Limb (tissue), 2 donors: ENCODE results near the gene SLC15A4.
"Not testable (repeated sequence)": the region's sequence is repeated elsewhere in the genome, so short reads cannot be mapped to it uniquely, and the experiment has no call there.

Experiments
- DNase-seq, 2 donors: peaks; one replicate each; pipeline ENCODE4 v3.0.0-alpha.2; 2016; ENCODE audit errors: extremely low spot score in 2 of 2

SLC15A4 gene

DNA sequence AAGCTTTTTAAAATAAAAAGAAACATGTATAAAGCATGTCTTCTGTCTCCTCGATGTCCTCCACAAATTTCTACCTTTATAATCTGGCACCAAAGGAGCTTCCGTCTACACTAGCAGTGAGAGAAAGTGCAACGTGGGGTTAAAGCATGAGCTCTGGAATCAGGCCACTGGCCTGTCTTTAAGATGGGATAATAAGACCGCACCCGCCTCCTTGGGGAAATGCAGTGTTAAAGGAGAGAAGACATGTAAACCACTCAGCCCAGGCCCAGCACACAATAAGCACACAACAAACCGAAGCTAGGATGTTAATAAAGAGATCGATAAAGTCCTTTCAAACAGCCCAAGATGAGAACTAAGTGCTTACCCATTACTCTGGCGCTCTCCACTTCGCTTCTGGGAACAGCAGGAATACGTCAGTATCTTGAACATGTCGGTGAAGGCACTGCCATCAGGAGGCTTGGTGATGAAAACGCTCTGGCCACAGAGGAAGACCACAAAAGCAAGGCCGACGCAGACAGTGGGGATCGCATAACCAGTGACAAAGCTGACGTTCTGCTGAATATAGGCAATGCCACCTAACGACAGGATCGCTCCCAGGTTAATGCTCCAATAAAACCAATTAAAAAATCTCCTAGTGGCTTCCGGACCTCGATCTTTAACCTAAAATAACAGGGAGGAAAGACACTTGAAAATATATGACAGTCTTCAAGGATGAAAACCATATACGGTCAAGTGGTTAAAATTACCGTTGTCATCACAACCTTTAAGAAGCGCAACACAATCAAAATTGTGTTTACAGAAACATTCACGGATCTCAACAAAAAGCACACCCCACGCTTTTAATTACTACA is 9.1 kb downstream of the SLC15A4 start:
- no peak for DNase-seq

DNA sequence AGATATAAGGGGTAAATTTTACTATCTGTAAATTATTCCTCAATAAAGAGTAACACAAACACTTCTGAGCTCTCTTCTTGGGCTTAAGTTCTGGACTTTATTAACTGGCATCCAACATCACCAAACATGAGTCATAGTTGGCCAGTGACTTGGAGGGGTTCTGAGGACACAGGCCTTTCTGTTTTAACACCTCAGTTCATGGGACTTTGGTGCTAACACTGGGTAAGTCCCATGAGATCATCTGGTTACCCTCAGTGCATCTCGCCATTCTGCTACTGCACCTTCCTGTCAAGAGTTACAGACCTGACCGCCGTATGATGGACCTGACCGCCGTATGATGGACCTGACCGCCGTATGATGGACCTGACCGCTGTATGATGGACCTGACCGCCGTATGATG is 9.9 kb downstream of the SLC15A4 start:
- DNase-seq = no peak

- DNase-seq = no peak
These were observed 10.4 kb downstream of the SLC15A4 start for GRCh38 chr12:128813392-128813791.

DNA sequence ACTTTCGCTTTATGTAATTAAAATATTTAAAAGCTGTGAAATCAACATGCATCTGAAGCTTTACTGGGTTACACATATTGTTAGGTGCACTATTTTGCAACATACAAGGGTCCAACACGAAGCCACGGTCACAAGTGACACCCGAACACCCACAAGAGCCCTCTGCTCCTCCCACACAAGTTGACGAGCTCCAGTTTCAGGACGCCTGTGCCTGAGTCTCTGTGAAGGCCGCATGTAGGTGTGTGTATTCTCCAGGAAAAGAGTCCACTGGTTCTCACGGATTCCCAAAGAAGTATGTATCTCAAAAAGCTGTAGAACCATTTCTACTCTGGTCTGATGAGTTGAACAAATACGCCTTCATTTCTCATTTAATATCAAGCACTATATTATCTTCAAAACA is 12.0 kb downstream of the SLC15A4 start:
- no peak for DNase-seq

- DNase-seq = no peak
These were observed 13.3 kb downstream of the SLC15A4 start for GRCh38 chr12:128810182-128811127.

DNA sequence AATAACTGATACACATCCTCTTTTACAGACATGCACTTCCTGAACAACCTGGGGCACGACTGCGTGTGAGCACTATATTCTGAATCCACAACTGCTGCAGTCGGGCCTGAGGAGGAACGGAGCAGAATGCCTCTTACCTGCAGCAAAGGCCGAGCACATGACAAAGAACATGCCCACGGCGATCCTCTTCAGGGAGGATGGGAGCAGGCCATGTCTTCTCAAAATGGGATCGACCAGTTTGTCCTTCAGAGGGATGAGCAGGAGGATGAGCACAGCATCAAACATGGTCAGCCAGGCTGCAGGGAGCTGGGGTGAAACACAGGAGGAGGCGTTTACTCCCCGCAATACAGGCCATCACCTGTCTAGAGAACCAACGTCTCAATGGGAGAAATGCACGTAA is 15.1 kb downstream of the SLC15A4 start:
- no peak for DNase-seq

- DNase-seq = no peak
These were observed 16.5 kb downstream of the SLC15A4 start for GRCh38 chr12:128807161-128807724.

GRCh38 chr12:128806573-128806972 is 17.2 kb downstream of the SLC15A4 start:
- DNase-seq = no peak

GRCh38 chr12:128805406-128805805 is 18.4 kb downstream of the SLC15A4 start:
- DNase-seq = not testable (repeated sequence)

GRCh38 chr12:128804762-128805161 is 19.0 kb downstream of the SLC15A4 start:
- no peak for DNase-seq

DNA sequence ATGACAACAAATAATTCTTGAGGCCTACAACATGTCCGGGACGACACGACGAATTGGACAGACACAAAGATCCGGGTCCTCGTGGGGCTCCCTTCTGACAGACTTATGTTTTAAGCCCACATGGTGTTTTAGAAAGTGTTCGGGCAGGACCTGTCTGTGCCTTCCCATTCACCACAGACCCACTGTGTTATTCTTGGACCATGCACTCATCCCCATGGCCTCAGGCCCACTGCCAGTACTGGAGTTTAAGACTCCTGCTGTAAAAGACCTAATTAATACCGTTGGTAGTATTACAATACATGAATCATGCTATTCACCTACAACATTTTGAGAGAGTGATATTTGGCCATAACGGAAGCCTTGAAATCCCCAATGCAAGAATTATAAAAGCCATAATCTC is 20.0 kb downstream of the SLC15A4 start:
- DNase-seq = no peak

- DNase-seq = no peak
These were observed 21.0 kb downstream of the SLC15A4 start for GRCh38 chr12:128802756-128803155.

- no peak for DNase-seq
These were observed 21.8 kb downstream of the SLC15A4 start for GRCh38 chr12:128801879-128802391.

DNA sequence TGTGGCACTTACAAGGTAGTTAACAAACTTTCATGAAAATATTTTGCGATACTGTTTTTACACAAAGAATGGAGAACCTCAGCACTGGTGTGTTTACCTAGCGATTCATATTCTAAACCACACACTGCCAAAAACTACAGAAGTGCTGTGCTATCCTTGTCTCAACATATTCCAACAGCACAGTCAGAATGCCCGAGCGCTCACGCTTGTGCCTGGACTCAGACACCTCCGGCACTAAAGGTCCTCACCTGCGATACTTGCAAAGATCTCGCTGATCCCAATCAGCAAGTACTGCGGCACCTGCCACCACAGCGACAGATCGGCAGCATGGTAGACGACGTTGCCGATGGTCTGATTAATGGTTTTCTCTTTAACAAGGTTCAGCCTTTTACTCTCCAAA is 23.2 kb downstream of the SLC15A4 start:
- no peak for DNase-seq

DNA sequence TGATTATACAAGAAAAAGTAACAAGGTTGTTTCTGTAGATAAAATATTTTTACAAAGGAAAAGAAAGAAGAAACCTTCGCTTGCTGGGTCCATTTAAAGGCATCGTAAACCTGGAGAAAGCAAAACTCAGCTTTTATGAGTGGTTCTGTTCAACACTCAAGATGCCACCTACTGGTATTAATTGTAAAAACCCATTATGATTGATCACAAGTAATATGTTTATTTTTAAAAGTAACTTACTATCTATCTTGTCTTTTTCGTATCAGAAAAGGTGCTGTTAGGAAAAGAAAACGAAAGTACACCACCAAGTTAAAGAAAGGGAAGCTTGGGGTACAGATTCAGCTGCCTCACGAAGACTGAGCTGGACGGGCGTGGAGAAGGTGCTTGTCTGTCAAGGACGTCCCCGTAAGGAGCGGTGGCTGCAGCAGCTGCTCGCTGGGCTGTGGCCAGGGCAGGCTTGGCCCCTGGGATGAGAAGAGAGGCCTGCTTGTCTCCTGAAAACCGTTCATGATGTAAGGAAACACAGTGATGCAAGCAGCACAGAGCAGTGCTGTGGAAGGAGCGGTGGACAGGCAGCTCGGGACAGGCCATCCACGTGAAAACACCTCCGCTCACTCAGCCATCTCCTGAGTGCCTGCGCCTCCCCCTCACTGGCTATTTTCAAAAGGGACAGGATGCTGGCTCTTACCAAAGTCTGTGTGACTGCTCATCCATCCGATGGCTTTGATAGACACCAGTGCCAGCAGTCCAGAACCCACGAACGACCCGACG is 25.0 kb downstream of the SLC15A4 start:
- no peak for DNase-seq

DNA sequence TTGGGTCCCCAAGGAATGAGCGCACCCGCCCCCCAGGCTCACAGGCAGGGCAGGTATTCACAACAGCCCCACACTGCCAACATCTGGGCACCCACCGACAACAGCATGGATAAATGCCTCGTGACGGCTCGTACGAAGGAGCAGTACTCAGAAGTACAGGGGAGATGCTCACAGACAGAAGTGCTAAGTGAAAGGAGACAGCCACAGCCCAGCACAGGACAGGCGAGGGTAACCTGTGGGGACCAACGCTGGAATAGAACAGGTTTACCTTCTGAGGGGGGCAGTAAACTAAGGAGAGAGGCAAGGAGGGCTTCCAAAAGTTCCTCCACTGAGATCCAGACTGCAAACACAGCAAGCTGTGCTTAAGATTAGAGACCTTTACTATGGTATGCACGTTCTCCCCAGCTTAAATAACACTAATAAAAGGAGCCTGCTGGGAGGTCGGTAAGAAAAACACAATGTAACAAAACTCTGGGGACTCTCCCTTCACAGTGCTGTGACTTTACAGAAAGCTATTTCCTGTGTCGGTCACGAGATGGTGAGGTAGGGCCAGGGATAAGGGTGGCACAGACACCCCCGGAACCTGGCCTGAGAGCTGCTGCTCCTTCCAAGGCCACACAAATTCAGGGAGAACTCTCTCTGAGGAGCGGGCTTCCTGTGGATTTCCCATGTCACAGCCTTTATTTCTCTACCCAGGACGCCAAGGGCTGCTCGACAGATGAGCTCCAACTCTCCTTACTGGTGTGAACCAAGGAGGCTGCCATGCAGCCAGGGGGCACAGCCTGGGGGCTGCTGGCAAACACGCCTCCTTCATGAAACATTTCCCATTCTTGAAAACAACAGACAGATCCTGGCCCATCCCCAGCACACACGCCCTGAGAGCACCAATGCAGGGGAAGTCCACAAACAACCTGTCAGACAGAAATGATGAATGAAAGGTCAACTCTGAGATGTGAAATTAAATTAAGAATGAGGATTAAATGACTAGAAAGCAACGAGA is 26.3 kb downstream of the SLC15A4 start:
- no peak for DNase-seq

DNA sequence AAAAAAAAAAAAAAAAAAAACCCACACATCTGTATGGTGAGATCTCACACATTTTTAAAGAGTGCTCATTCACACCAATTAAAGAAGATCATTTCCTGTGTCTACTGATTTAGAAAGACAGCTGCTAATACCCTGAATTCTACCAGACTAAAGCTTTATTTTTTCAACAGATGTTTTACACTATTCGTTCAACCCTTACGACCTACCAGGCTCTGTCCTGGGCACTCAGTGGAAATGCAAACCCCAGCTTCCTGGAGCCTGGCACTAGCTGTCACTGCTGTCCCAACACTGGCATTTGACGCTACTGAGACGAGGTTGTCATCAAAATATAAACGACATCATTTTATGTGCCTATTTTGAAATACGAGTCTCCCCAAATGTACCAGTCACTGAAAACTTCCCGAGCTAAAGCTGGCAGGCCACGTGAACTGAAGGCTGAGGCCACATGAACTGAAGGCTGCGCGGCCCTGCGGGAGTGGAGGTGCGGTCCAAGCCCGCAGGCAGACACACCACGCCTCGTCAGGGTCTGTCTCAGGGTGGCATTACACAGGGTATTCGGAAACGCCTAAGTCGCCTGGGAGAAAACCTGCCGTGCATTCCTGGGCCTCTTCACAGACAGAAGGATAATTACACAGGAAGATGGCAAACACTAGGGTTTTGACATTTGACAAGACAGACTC is 27.2 kb downstream of the SLC15A4 start:
- no peak for DNase-seq

- DNase-seq = no peak
These were observed 28.0 kb downstream of the SLC15A4 start for GRCh38 chr12:128795530-128796361.
